ENCODE data around the gene HSP90AB1.

HSP90AB1 gene

GRCh38 chr6:44269921-44270525 lies 23.1 kb downstream of the HSP90AB1 start, which contains the start of gene TMEM151B:
Gene TMEM151B (plus strand): TSS chr6:44270450. CDS start chr6:44270743, 293 bp downstream.
- DNase-seq, result no peak

- no peak for DNase-seq
These were observed 23.9 kb downstream of the HSP90AB1 start for GRCh38 chr6:44270526-44271405.

GRCh38 chr6:44271406-44271723 lies 24.5 kb downstream of the HSP90AB1 start:
- no peak for DNase-seq

GRCh38 chr6:44271914-44272313 lies 25.0 kb downstream of the HSP90AB1 start:
- DNase-seq, result no peak

GRCh38 chr6:44272529-44272928 lies 25.6 kb downstream of the HSP90AB1 start:
- DNase-seq, result no peak

GRCh38 chr6:44272999-44273566 lies 26.2 kb downstream of the HSP90AB1 start:
- no peak for DNase-seq

GRCh38 chr6:44273617-44274016 lies 26.7 kb downstream of the HSP90AB1 start:
- no peak for DNase-seq

GRCh38 chr6:44275271-44275748 lies 28.4 kb downstream of the HSP90AB1 start:
- no peak for DNase-seq

GRCh38 chr6:44275749-44276648 lies 29.1 kb downstream of the HSP90AB1 start:
- DNase-seq, result no peak

- no peak for DNase-seq
These were observed 30.1 kb downstream of the HSP90AB1 start for GRCh38 chr6:44276667-44277640.

GRCh38 chr6:44277763-44278162 lies 30.9 kb downstream of the HSP90AB1 start:
- no peak for DNase-seq

GRCh38 chr6:44278315-44278714 lies 31.4 kb downstream of the HSP90AB1 start:
- DNase-seq, result no peak

GRCh38 chr6:44278774-44279697 lies 32.1 kb downstream of the HSP90AB1 start:
- DNase-seq, result no peak

GRCh38 chr6:44284121-44284520 lies 37.2 kb downstream of the HSP90AB1 start:
- DNase-seq, result no peak

- no peak for DNase-seq
These were observed 38.0 kb downstream of the HSP90AB1 start for GRCh38 chr6:44284867-44285266.

- DNase-seq, result no peak
These were observed 38.8 kb downstream of the HSP90AB1 start for GRCh38 chr6:44285552-44286284.

- no peak for DNase-seq
These were observed 39.3 kb downstream of the HSP90AB1 start for GRCh38 chr6:44286285-44286565.

GRCh38 chr6:44286747-44287146 lies 39.8 kb downstream of the HSP90AB1 start:
- no peak for DNase-seq

- no peak for DNase-seq
These were observed 42.9 kb downstream of the HSP90AB1 start for GRCh38 chr6:44289726-44290260.

- no peak for DNase-seq
These were observed 44.9 kb downstream of the HSP90AB1 start for GRCh38 chr6:44291841-44292240.

All from CD4-positive, alpha-beta T cell treated with Interleukin-15 for 1 hour (primary cell).